ENCODE data around the gene DBN1. TPM values are rescaled to one million over a fixed set of nuclear protein-coding genes. Genes with fewer than 3 reads are reported as not detected.

DBN1 gene
- total and polyA plus RNA-seq, 2 donors (not counting 1 experiment from before 2014, with no cell fraction given): 96.4 to 138 TPM

DNA sequence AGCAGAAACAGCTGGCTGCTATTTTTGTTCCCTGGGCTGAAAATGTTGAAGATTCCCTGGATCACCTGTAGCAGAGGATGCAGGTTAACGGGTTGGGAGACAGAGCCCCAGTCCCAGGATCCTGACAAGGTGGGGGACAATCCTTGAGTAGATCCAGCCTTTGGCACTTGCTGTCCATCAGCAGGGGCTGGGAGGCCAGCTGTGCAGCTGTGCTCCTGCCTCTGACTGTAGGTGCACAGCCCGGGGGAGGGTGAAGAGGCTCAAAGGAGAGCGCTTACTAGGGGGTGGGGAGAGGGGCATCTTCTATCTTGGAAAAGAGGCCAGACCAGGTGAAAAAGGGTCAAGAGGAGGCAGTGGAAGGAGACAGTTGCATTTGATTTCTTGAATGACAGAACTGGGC lies 46.8 kb upstream of the DBN1 start:
- no peaks in the 10 kb centered on the region for H4K20me1 ChIP-seq (ENCODE audit: control insufficient read depth, extremely low read depth, insufficient read depth, low read length)
- peaks cover 19% of the 10 kb centered on the region for H3K79me2 ChIP-seq (ENCODE audit: control insufficient read depth, insufficient read depth, low read length)
- no peak overlapping the region for H2AFZ ChIP-seq (ENCODE audit: low read length)
- no peak overlapping the region for H3K27ac ChIP-seq (ENCODE audit: insufficient read depth, low read length)
- peaks cover 10% of the 10 kb centered on the region for H3K4me1 ChIP-seq (ENCODE audit: control insufficient read depth, extremely low read depth, insufficient read depth, low read length)
- no peak for TF ChIP-seq CTCF (conservative IDR thresholded peaks at IDR 0.05 in 1 of 2, IDR thresholded peaks at IDR 0.05 in 1 of 2; ENCODE audit: low read depth in 1 of 2, low read length in 2 of 2)
- TF ChIP-seq EZH2 (IDR thresholded peaks at IDR 0.05; ENCODE audit: low read length, missing control alignments): no peak
- no peaks in the 10 kb centered on the region for H3K27me3 ChIP-seq (ENCODE audit: control insufficient read depth, insufficient read depth, low read length)
- no peak overlapping the region for H3K4me3 ChIP-seq (replicated peaks in 1 of 4; ENCODE audit: control extremely low read depth in 1 of 4, insufficient read depth in 1 of 4, low read depth in 3 of 4, low read length in 4 of 4)
- H3K9me3 ChIP-seq (ENCODE audit: control insufficient read depth, insufficient read depth, low read depth, low read length): no peaks in the 10 kb centered on the region
- H3K9ac ChIP-seq (ENCODE audit: insufficient read depth, low read length): no peak overlapping the region
- H3K36me3 ChIP-seq (ENCODE audit: control insufficient read depth, insufficient read depth, low read length): peaks cover 24% of the 10 kb centered on the region
- H3K4me2 ChIP-seq (ENCODE audit: extremely low read depth, insufficient read depth, low read length): no peak overlapping the region
- no peak for DNase-seq (ENCODE audit: low read depth in 2 of 2)

GRCh38 chr5:177519463-177520235 lies 46.2 kb upstream of the DBN1 start:
- no peak overlapping the region for H2AFZ ChIP-seq (ENCODE audit: low read length)
- H3K4me1 ChIP-seq (ENCODE audit: control insufficient read depth, extremely low read depth, insufficient read depth, low read length): peaks cover 10% of the 10 kb centered on the region
- no peak overlapping the region for H3K27ac ChIP-seq (ENCODE audit: insufficient read depth, low read length)
- TF ChIP-seq EZH2 (IDR thresholded peaks at IDR 0.05; ENCODE audit: low read length, missing control alignments) (no peak), CTCF (conservative IDR thresholded peaks at IDR 0.05 in 1 of 2, IDR thresholded peaks at IDR 0.05 in 1 of 2; ENCODE audit: low read depth in 1 of 2, low read length in 2 of 2) (no peak)
- peaks cover 25% of the 10 kb centered on the region for H3K79me2 ChIP-seq (ENCODE audit: control insufficient read depth, insufficient read depth, low read length)
- no peaks in the 10 kb centered on the region for H3K9me3 ChIP-seq (ENCODE audit: control insufficient read depth, insufficient read depth, low read depth, low read length)
- no peak overlapping the region for H3K4me2 ChIP-seq (ENCODE audit: extremely low read depth, insufficient read depth, low read length)
- H3K27me3 ChIP-seq (ENCODE audit: control insufficient read depth, insufficient read depth, low read length): no peaks in the 10 kb centered on the region
- DNase-seq (ENCODE audit: low read depth in 2 of 2): no peak
- no peaks in the 10 kb centered on the region for H4K20me1 ChIP-seq (ENCODE audit: control insufficient read depth, extremely low read depth, insufficient read depth, low read length)
- H3K4me3 ChIP-seq (replicated peaks in 1 of 4; ENCODE audit: control extremely low read depth in 1 of 4, insufficient read depth in 1 of 4, low read depth in 3 of 4, low read length in 4 of 4): no peak overlapping the region
- H3K9ac ChIP-seq (ENCODE audit: insufficient read depth, low read length): no peak overlapping the region
- peaks cover 28% of the 10 kb centered on the region for H3K36me3 ChIP-seq (ENCODE audit: control insufficient read depth, insufficient read depth, low read length)

DNA sequence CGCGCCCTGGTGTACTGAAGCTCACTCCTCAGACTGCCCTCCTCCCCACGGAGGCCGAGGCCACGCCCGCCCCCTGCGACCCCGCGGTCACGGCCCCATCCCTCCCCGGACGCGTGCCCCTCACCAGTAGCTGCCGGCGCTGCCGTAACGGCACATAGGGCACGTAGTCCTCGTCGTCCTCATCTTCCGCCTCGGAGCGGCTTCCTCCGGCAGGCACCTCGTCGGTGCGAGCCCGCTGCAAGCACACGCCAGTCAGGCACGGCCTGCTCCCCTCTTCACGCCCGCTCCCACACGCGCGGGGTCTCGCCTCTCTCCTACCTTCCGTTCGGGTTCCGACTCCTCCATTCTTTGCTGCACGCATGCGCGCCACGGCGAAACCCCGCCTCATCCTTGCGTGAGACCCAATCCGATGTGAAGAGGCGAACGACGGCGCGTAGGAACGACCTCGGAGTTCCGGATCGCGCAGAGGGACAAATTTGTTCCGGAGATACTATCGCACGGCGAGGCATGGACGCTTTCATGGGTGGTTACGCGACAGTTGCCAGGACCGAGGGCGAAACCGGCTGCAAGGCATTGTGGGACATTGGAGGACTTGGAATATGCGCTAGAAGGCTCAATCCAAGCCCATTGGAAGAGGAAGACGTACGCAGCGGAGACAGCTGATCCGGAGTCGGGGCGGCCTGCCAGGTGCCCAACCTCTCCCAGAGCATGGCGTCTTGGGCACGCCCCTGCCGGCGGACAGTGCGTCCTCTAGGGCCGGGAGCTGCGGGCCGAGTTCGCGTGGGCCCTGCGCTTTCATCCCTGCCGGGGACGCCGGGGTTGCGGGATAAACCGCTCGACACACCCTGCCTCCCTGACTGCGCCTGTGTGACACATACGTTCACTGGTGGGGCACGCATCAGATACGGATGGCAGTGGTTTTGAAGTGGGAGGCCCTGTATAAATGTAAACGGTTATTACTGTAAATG lies 43.5 kb upstream of the DBN1 start, which contains the start of gene DDX41:
Gene DDX41 (minus strand): TSS at position 361 of the 968 bp plus-strand sequence. CDS start 16 bp downstream, at position 345.
- Histone ChIP-seq H3K36me3 (ENCODE audit: control insufficient read depth, insufficient read depth, low read length) (peaks cover 39% of the 10 kb centered on the region), H3K4me3 (replicated peaks in 1 of 4; ENCODE audit: control extremely low read depth in 1 of 4, insufficient read depth in 1 of 4, low read depth in 3 of 4, low read length in 4 of 4) (peak within 1 kb of the TSS; percentile 75 to 95 (median 82)), H3K9ac (ENCODE audit: insufficient read depth, low read length) (peak within 1 kb of the TSS; percentile 83), H2AFZ (ENCODE audit: low read length) (peak within 1 kb of the TSS; percentile 87), H4K20me1 (ENCODE audit: control insufficient read depth, extremely low read depth, insufficient read depth, low read length) (no peaks in the 10 kb centered on the region), H3K27me3 (ENCODE audit: control insufficient read depth, insufficient read depth, low read length) (no peaks in the 10 kb centered on the region), H3K4me1 (ENCODE audit: control insufficient read depth, extremely low read depth, insufficient read depth, low read length) (peaks cover 10% of the 10 kb centered on the region), H3K27ac (ENCODE audit: insufficient read depth, low read length) (peak within 1 kb of the TSS; percentile 89), H3K79me2 (ENCODE audit: control insufficient read depth, insufficient read depth, low read length) (peaks cover 25% of the 10 kb centered on the region), H3K9me3 (ENCODE audit: control insufficient read depth, insufficient read depth, low read depth, low read length) (no peaks in the 10 kb centered on the region), H3K4me2 (ENCODE audit: extremely low read depth, insufficient read depth, low read length) (peak within 1 kb of the TSS; percentile 56)
- DNase-seq (ENCODE audit: low read depth in 2 of 2): peak; percentile 98 to 100
- TF ChIP-seq EZH2 (IDR thresholded peaks at IDR 0.05; ENCODE audit: low read length, missing control alignments) (no peak), CTCF (conservative IDR thresholded peaks at IDR 0.05 in 1 of 2, IDR thresholded peaks at IDR 0.05 in 1 of 2; ENCODE audit: low read depth in 1 of 2, low read length in 2 of 2) (no peak)

Data from fibroblast of lung (primary cell).